GM12878 (cell line): ENCODE measurements around the gene ITM2C. TPM values are rescaled to one million over a fixed set of nuclear protein-coding genes. Genes with fewer than 3 reads are reported as not detected.

ENCODE experiments used
- ATF7 ChIP-seq: fragments of 450-650 bp; IDR thresholded peaks from 2 replicates; pipeline ENCODE4 v1.6.1; 2016; ENCODE audit warnings: low read depth, mild to moderate bottlenecking
- BACH1 ChIP-seq: fragments of 450-650 bp; IDR thresholded peaks from 2 replicates; pipeline ENCODE4 v1.6.1; 2017; ENCODE audit warnings: mild to moderate bottlenecking, borderline replicate concordance
- BCL3 ChIP-seq: IDR thresholded peaks from 2 replicates; pipeline ENCODE4 v1.6.1; 2011; ENCODE audit warnings: borderline replicate concordance, low read depth, mild to moderate bottlenecking, moderate library complexity, low read length; ENCODE audit not compliant: insufficient read depth, poor library complexity, severe bottlenecking
- BHLHE40 ChIP-seq, 2 experiments: fragments of 450-650 bp in 1 of 2; IDR thresholded peaks; 2 replicates each; pipeline ENCODE4 v1.6.1; 2011 to 2017; ENCODE audit warnings: low read depth in 2 of 2, borderline replicate concordance in 1 of 2, improper control_type of control experiment in 1 of 2, low read length in 1 of 2, mild to moderate bottlenecking in 1 of 2
- CHD2 ChIP-seq: IDR thresholded peaks from 2 replicates; pipeline ENCODE4 v1.6.1; 2011; ENCODE audit warnings: low read depth, low read length, improper control_type of control experiment, borderline replicate concordance
- CTCF ChIP-seq, 3 experiments: IDR thresholded peaks in 2 of 3; conservative IDR thresholded peaks in 1 of 3; 2 replicates each; pipeline ENCODE4 v1.5.1; 2011; ENCODE audit warnings: low read depth in 3 of 3, low read length in 3 of 3, mild to moderate bottlenecking in 3 of 3, control low read depth in 2 of 3, moderate library complexity in 2 of 3, inconsistent platforms in 1 of 3, mixed read lengths in 1 of 3; ENCODE audit not compliant: control insufficient read depth in 2 of 3, insufficient read depth in 1 of 3; ENCODE audit errors: extremely low read depth in 1 of 3
- DPF2 ChIP-seq: fragments of 450-650 bp; IDR thresholded peaks from 2 replicates; pipeline ENCODE4 v1.6.1; 2017; ENCODE audit warnings: mild to moderate bottlenecking
- E2F4 ChIP-seq: IDR thresholded peaks from 2 replicates; pipeline ENCODE4 v1.6.1; 2012; ENCODE audit warnings: low read depth, low read length, improper control_type of control experiment
- EGR1 ChIP-seq, 2 experiments: IDR thresholded peaks; 1 replicate in 1 of 2; 2 replicates in 1 of 2; pipeline ENCODE4 v1.6.1; 2011 to 2012; ENCODE audit warnings: low read depth in 2 of 2, low read length in 2 of 2, borderline replicate concordance in 1 of 2, mild to moderate bottlenecking in 1 of 2, moderate library complexity in 1 of 2
- ESRRA ChIP-seq: IDR thresholded peaks from 2 replicates; pipeline ENCODE4 v1.6.1; 2012; ENCODE audit warnings: mild to moderate bottlenecking, low read length, improper control_type of control experiment
- HDGF ChIP-seq: fragments of 450-650 bp; IDR thresholded peaks from 2 replicates; pipeline ENCODE4 v1.6.1; 2016; ENCODE audit warnings: antibody characterized with exemption
- IKZF1 ChIP-seq: fragments of 450-650 bp; conservative IDR thresholded peaks from 2 replicates; pipeline ENCODE4 v1.6.1; 2017; ENCODE audit warnings: antibody characterized with exemption, mild to moderate bottlenecking
- IRF4 ChIP-seq: IDR thresholded peaks from 2 replicates; pipeline ENCODE4 v1.6.1; 2011; ENCODE audit warnings: low read depth, low read length
- NKRF ChIP-seq: fragments of 450-650 bp; conservative IDR thresholded peaks from 2 replicates; pipeline ENCODE4 v1.6.1; 2017; ENCODE audit warnings: mild to moderate bottlenecking, moderate library complexity
- NR2C1 ChIP-seq: fragments of 450-650 bp; IDR thresholded peaks from 2 replicates; pipeline ENCODE4 v1.6.1; 2017; ENCODE audit warnings: antibody characterized with exemption, mild to moderate bottlenecking, moderate library complexity
- PAX8 ChIP-seq: fragments of 450-650 bp; IDR thresholded peaks from 2 replicates; pipeline ENCODE4 v1.6.1; 2017; ENCODE audit warnings: mild to moderate bottlenecking, moderate library complexity
- PBX3 ChIP-seq: IDR thresholded peaks from 2 replicates; pipeline ENCODE4 v1.6.1; 2011; ENCODE audit warnings: mild to moderate bottlenecking, low read depth, low read length, moderate library complexity; ENCODE audit not compliant: insufficient replicate concordance
- RAD21 ChIP-seq: IDR thresholded peaks from 2 replicates; pipeline ENCODE4 v1.6.1; 2011; ENCODE audit warnings: mild to moderate bottlenecking, low read depth, low read length, moderate library complexity; ENCODE audit not compliant: insufficient read depth
- SP1 ChIP-seq: IDR thresholded peaks from one replicate; pipeline ENCODE4 v1.6.1; 2011; ENCODE audit warnings: low read depth, low read length
- TCF7 ChIP-seq: IDR thresholded peaks from 2 replicates; pipeline ENCODE4 v1.6.1; 2014; ENCODE audit warnings: antibody characterized with exemption, borderline replicate concordance
- ZNF207 ChIP-seq: fragments of 450-650 bp; IDR thresholded peaks from 2 replicates; pipeline ENCODE4 v1.6.1; 2014; ENCODE audit warnings: antibody characterized with exemption, mild to moderate bottlenecking, borderline replicate concordance
- ZNF217 ChIP-seq: fragments of 450-650 bp; IDR thresholded peaks from 2 replicates; pipeline ENCODE4 v1.6.1; 2017; ENCODE audit warnings: antibody characterized with exemption, mild to moderate bottlenecking
- ZNF274 ChIP-seq: IDR thresholded peaks from one replicate; pipeline ENCODE4 v1.8.0; 2011; ENCODE audit not compliant: insufficient read length, insufficient read depth
- polyA plus RNA-seq, 11 experiments: library from polyadenylated mRNA; depleted of rRNA in 4 of 11; unstranded in 6 of 11; stranded (reverse) in 5 of 11; fragments of >200 nt; fragmentation: Nextera tagmentation in 4 of 11; fragmentation: Illumina TruSeq in 1 of 11; extraction: Ambion mirVana in 4 of 11; extraction: Trizol in 1 of 11; gene quantifications; 1 replicate in 1 of 11; 2 replicates in 10 of 11; pipeline versions ENCODE4 v1.2.1 to v1.2.3, GENCODE V29; 2011 to 2016; ENCODE audit warnings: inconsistent platforms in 2 of 11, missing spikeins in 2 of 11, low read depth in 1 of 11
- total RNA-seq, 4 experiments: library from RNA; depleted of rRNA in 3 of 4; stranded (reverse); fragments of >200 nt in 3 of 4; fragmentation: Illumina TruSeq in 1 of 4; extraction: Trizol in 1 of 4; gene quantifications; 2 replicates each; pipeline versions ENCODE4 v1.2.1 to v1.2.3, GENCODE V29; 2013 to 2021

Gene ITM2C
- total and polyA plus RNA-seq, 10 of the 15 experiments (the other 5 are each of a cell fraction or from before 2014, with no cell fraction given) = 5.4 to 195 (median 149) TPM

GRCh38 chr2:230847883-230848388 lies 16.8 kb upstream of the ITM2C start (continued):
- TF ChIP-seq CTCF (IDR thresholded peaks at IDR 0.05 in 2 of 3, conservative IDR thresholded peaks at IDR 0.05 in 1 of 3; ENCODE audit: control insufficient read depth in 2 of 3, extremely low read depth in 1 of 3, insufficient read depth in 1 of 3, low read depth in 3 of 3, low read length in 3 of 3) (peak; percentile 84 to 96 (median 91)), PBX3 (no peak), PAX8 (no peak), ESRRA (no peak), HDGF (no peak), E2F4 (0 out of 2 replicates have a peak, but pooled peaks have one; percentile 29), BCL3 (peak; percentile 30), ZNF274 (no peak), ZNF217 (no peak), RAD21 (peak; percentile 69), BHLHE40 (IDR thresholded peaks at IDR 0.05; ENCODE audit: borderline replicate concordance in 1 of 2, low read depth in 2 of 2, low read length in 1 of 2) (peak; percentile 73 to 86; a peak in 3 of 4 replicates), EGR1 (IDR thresholded peaks at IDR 0.05; ENCODE audit: borderline replicate concordance in 1 of 2, low read depth in 2 of 2, low read length in 2 of 2) (peak in 1 of 2 experiments; percentile 66; a peak in 1 of 3 replicates), ZNF207 (no peak), ATF7 (no peak), NR2C1 (no peak), IKZF1 (peak; percentile 86), CHD2 (peak; percentile 55; the same call in 1 of the 2 replicates), BACH1 (no peak; the same call in 1 of the 2 replicates), TCF7 (no peak), IRF4 (peak; percentile 71; the same call in 1 of the 2 replicates), NKRF (no peak), DPF2 (peak; percentile 74), SP1 (peak; percentile 12)
